Fibroblast of villous mesenchyme (primary cell): ENCODE measurements around the gene LILRA6. TPM values are rescaled to one million over a fixed set of nuclear protein-coding genes. Genes with fewer than 3 reads are reported as not detected.
A peak's percentile ranks its signal among the peaks of the same experiment; 100 is the strongest.
"Not testable (repeated sequence)": the region's sequence is repeated elsewhere in the genome, so short reads cannot be mapped to it uniquely, and the experiment has no call there.

Experiments
- DNase-seq: peaks from one replicate; pipeline ENCODE4 v3.0.0-alpha.2; 2010; ENCODE audit warnings: low read depth
- H3K4me3 ChIP-seq: 2 replicates; pipeline ENCODE4 v1.5.1; 2011; ENCODE audit warnings: low read depth, mild to moderate bottlenecking, low read length
- total RNA-seq: library from RNA; depleted of rRNA; stranded (reverse); fragments of >200 nt; gene quantifications from 2 replicates; pipeline ENCODE4 v1.2.3, GENCODE V29; 2012
- TF ChIP-seq, protein P1 (sequence below): IDR thresholded peaks from 2 replicates; pipeline ENCODE4 v1.5.1; 2012; ENCODE audit warnings: low read depth, mild to moderate bottlenecking, low read length; ENCODE audit not compliant: insufficient read depth

LILRA6 gene
- total RNA-seq: not detected in 2 replicates

- DNase-seq, H3K4me3 ChIP-seq: not testable (repeated sequence)
These were observed at the start of gene LILRA6 for GRCh38 chr19:54242646-54243045. LILRA6 (minus strand) TSS chr19:54242790.

- DNase-seq, H3K4me3 ChIP-seq: not testable (repeated sequence)
These were observed 46.6 kb upstream of the LILRA6 start for GRCh38 chr19:54289160-54289559.

DNA sequence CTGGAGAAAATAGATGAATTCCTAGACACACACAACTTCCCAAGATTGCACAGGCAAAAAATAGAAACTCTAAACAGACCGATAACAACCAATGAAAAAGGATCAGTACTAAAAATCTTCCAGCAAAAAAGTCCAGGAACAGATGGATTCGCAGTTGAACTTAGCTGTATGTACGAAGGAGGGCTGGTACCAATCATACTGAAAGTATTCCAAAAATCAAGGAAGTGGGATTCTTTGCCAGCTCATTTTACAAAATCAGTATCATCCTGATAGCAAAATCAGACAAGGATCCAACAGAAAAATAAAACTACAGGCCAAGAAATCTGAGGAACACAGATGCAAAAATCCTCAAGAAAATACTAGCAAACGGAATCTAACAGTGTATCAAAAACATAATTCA, 44.9 kb upstream of the LILRA6 start:
- peak; percentile 23 for DNase-seq
- TF ChIP-seq, protein P1, sequence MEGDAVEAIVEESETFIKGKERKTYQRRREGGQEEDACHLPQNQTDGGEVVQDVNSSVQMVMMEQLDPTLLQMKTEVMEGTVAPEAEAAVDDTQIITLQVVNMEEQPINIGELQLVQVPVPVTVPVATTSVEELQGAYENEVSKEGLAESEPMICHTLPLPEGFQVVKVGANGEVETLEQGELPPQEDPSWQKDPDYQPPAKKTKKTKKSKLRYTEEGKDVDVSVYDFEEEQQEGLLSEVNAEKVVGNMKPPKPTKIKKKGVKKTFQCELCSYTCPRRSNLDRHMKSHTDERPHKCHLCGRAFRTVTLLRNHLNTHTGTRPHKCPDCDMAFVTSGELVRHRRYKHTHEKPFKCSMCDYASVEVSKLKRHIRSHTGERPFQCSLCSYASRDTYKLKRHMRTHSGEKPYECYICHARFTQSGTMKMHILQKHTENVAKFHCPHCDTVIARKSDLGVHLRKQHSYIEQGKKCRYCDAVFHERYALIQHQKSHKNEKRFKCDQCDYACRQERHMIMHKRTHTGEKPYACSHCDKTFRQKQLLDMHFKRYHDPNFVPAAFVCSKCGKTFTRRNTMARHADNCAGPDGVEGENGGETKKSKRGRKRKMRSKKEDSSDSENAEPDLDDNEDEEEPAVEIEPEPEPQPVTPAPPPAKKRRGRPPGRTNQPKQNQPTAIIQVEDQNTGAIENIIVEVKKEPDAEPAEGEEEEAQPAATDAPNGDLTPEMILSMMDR: no peak
- H3K4me3 ChIP-seq: no peak overlapping the region

GRCh38 chr19:54286283-54286682, 43.7 kb upstream of the LILRA6 start:
- not testable (repeated sequence) for DNase-seq, H3K4me3 ChIP-seq

DNA sequence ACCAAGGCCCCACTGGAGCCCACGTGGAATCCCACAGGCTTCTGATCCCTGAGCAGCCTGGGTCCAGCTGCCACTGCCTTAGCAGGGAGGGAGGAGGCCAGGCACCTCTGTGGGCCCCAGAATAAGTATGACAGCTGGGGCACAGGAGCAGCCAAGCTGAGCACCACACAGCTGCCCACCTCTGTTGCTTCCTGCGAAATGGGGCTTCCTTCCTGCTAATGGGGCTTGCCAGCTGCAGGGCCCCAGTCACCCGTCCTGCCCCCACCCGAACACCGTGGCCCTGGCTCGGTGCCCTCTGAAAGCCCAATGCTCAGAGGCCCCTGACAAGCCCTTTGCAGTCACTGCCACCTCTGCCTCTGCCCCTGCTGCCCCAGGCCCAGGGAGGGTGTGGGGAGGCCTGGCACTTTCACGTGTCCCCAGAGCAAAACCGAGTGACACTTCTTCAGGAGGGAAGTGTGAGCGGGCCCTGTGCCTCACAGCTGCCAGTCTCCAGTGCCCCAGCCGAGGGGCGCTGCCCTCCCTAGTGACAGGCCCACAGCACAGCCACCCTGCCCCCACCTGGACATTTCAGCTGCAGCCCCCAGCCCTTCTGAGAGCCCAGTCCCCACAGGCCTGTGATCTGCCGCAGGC, 43.0 kb upstream of the LILRA6 start:
- DNase-seq, H3K4me3 ChIP-seq: not testable (repeated sequence)

DNA sequence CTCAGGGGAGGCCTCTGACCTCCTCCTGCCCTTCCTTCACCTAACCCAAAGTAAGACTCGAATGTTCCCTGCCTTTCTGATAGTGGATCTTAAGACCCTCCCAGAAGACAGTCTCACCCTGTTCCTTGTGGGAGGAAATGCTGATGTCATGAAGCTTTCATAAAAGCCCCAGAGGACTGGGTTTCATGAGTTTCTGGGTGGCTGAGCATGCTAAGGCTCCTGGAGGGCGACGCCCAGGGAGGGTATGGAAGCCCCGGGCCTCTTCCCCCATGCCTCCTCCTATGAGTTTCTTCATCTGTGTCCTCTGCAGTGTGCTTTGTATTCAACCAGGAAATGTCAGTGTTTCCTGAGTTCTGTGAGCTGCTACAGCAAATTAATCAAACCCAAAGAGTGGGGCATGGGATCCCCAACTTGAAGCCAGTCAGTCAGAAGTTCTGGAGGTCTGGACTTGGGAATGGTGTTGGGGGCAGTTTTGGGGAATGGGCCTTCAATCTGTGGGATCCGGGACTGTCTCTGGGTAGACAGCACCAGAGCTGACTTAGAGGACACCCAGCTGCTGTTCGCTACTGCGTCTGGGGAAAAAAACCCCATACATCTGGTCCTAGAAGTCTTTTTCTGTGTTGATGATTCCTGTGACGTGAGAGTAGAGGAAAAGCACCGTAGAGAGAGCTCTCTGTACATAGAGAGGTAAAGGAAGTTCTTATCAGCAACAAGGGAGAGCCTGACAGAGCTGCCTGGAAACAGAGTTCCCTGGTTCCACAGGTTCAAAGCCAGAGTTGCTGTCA, 40.3 kb upstream of the LILRA6 start:
- DNase-seq: no peak
- TF ChIP-seq, protein P1: no peak
- no peak overlapping the region for H3K4me3 ChIP-seq

- DNase-seq, H3K4me3 ChIP-seq: not testable (repeated sequence)
These were observed 39.1 kb upstream of the LILRA6 start for GRCh38 chr19:54281729-54282075.

DNA sequence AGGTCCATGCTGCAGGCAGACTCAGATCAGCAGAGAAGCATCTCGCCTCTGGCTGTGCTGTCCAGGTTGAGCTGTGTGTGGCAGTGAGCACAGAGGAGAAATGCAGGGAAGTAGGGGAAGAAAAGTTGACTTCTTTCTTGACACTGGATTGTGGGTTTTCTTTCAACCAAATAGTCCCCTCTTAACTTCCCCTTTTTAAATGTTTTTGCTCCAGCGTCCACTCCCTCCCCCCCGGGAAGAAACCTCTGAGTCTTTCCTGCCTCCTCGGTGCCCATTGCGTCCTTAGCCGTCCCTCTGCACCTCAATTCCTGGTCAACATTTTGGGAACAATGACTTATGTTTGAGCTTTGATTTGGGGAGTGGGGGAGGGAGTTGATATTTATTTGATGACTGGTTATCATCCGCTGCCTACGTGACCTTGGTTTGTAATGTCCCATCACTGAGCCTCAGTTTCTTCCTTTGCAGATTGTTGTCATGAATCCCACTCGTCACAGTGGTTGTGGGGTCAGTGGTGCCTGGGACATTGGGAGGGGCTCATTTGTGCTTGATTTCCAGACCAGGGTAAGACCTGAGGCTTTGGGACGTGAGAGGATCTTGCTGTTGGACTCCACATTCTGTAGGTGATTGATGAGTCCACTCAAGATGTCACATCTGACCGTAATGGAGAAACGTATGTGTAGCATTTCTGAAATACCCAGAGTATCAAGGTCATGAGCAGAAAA, 38.6 kb upstream of the LILRA6 start, which contains the start of gene LILRB2:
LILRB2 (minus strand) TSS at position 104 of the 722 bp plus-strand sequence. CDS start 614 bp downstream, outside the sequence.
- TF ChIP-seq, protein P1: no peak
- H3K4me3 ChIP-seq: no peak within 1 kb of the TSS
- no peak for DNase-seq

- not testable (repeated sequence) for DNase-seq, H3K4me3 ChIP-seq
These were observed 37.9 kb upstream of the LILRA6 start for GRCh38 chr19:54280441-54280840.

GRCh38 chr19:54280025-54280424, 37.4 kb upstream of the LILRA6 start:
- H3K4me3 ChIP-seq, DNase-seq: not testable (repeated sequence)
